Mammary epithelial cell (primary cell): ENCODE data around the gene AS3MT.

ENCODE experiments used
- EZH2 ChIP-seq: IDR thresholded peaks from 2 replicates; pipeline ENCODE4 v1.6.1; 2012; ENCODE audit warnings: low read length, inconsistent platforms, borderline replicate concordance
- TF ChIP-seq, protein P1 (sequence below), 2 donors: IDR thresholded peaks in 1 of 2; conservative IDR thresholded peaks in 1 of 2; 2 replicates each; pipeline ENCODE4 v1.5.1; 2011 to 2012; ENCODE audit warnings: inconsistent platforms in 2 of 2, low read length in 2 of 2, mild to moderate bottlenecking in 2 of 2, control low read depth in 1 of 2, low read depth in 1 of 2; ENCODE audit not compliant: insufficient read depth in 1 of 2; ENCODE audit errors: extremely low read depth in 1 of 2

DNA sequence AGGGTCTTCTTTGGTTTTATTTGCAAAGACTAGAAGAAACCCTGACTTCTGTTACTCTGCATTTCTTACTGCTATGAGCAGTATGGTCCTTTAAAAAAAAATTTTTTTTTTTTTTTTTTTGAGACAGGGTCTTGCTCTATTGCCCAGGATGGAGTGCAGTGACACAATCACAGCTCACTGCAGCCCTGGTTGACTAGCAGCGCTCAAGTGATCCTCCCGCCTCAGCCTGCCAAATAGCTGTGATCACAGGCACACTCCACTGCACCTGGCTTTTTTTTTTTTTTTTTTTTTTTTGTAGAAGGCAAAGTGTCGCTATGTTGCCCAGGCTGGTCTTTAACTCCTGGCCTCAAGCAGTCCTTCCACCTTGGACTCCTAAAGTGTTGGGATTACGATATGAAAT lies 66.2 kb downstream of the AS3MT start:
- no peak for TF ChIP-seq EZH2
- TF ChIP-seq, protein P1, sequence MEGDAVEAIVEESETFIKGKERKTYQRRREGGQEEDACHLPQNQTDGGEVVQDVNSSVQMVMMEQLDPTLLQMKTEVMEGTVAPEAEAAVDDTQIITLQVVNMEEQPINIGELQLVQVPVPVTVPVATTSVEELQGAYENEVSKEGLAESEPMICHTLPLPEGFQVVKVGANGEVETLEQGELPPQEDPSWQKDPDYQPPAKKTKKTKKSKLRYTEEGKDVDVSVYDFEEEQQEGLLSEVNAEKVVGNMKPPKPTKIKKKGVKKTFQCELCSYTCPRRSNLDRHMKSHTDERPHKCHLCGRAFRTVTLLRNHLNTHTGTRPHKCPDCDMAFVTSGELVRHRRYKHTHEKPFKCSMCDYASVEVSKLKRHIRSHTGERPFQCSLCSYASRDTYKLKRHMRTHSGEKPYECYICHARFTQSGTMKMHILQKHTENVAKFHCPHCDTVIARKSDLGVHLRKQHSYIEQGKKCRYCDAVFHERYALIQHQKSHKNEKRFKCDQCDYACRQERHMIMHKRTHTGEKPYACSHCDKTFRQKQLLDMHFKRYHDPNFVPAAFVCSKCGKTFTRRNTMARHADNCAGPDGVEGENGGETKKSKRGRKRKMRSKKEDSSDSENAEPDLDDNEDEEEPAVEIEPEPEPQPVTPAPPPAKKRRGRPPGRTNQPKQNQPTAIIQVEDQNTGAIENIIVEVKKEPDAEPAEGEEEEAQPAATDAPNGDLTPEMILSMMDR (conservative IDR thresholded peaks at IDR 0.05 in 1 of 2, IDR thresholded peaks at IDR 0.05 in 1 of 2; ENCODE audit: extremely low read depth in 1 of 2, insufficient read depth in 1 of 2, low read depth in 1 of 2, low read length in 2 of 2), result no peak
